ENCODE results near the gene FAM43A.

The FAM43A gene

DNA sequence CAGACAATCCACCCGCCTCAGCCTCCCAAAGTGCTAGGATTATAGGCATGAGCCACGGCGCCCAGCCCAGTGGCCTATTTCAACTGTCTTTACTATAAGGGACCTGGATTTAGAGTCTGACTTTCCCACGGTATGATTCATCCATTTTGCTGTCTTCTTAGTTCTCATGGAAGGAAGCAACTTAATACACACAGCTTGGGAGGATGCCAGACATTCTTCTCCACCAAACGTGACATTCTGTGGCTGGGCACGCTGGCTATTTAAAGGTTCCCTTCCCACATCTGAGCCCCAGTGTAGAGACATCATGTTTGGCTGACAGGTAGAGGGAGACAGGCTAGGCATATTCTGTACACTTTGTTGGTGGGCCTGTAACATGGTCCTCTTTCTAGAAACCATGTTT is 26.2 kb downstream of the FAM43A start:
- peak; percentile 57 for DNase-seq (ENCODE audit: low read depth)

DNA sequence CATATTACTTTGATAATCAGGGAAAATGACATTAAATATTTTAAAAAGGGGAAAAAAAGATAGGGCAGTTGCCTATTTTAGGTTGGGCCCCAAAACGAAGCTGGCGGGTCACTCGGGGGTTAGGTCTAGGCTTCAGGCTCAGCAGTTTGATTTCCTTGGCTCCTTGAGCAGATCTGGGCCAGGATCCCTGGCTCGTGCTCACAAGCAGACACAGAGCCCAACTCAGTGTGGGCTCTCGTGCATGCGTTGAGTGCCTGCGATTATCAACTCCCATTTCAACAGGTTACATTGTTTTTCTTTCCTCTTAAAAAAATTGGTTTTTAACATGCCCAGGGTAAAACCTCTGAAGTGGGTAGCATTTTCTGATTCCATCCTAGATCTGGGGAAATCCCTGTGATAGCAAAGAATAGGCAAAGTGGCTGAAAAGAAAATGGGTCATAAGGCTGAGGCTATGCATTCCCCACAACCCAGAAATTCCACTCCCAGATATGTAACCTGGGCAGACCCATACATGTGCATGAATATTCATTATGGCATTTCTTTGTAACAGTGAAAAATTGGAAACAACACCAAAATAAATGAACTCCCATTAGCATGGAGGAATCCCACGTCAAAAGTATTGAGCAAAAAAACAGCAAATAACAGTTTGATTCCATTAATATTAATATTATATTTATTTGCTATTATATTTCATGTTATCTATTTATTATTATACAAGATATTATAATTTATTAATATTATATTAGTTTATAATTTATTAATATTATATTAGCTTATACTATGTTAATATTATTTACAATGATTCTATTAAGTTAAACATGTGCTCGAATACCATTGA is 27.8 kb downstream of the FAM43A start:
- no peak for DNase-seq (ENCODE audit: low read depth)

GRCh38 chr3:194714137-194714455 is 28.4 kb downstream of the FAM43A start:
- DNase-seq (ENCODE audit: low read depth) = no peak

GRCh38 chr3:194714564-194714963 is 28.9 kb downstream of the FAM43A start:
- no peak for DNase-seq (ENCODE audit: low read depth)

DNA sequence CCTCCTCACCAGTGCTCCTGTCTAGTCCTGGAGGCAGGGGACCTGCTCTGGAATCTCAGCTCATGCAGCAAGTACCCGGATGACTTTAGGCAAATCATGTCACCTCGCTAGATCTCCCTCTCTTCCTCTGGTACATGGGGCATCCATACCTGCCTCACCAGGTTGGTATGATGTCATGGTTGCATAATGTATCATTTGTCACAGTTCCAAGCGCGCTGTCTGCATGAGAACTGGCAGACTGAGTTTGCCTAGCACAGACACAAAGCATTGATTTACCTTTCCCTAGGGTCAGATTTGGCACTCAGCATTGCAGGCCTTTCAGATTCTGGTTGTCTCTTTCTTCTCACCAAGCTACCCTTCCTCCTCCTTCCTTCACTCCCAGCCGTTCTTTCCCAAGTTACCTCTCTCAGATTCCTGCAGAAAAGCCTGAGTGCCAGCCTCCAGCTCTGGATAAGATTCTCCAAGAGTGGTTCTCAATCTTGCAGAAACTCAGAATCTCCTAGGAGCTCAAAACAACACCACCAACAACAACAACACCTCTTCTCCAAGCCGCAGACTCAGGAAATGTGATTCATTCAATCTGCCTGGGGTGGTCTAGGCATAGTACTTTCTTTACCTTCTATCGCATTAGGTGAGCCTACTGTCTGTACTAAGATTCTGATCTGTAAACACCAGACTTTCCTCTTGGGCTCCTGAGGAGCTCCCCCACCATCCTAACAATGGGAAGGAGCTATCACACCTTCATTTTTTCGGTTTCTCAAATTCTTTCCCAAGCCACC is 29.5 kb downstream of the FAM43A start:
- DNase-seq (ENCODE audit: low read depth) = no peak

DNA sequence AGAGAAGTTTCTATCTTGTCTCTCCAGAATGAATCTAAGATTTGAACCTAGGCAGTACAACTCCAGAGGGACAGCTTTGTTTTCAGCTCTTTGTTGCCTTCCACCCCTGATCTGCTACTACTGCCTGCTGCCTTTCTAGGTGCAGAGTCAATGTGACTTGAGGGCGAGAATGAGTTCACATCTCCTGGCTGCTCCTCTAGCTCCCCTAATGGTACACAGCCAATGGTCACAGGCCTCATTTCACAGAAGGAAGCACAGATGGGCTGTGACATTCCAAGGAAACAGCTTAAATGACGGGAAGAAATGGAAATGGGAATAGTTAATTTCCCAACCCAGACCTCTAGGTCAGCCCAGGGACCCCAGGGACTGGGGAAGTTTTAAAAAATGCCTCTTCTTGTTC is 32.4 kb downstream of the FAM43A start:
- DNase-seq (ENCODE audit: low read depth) = no peak

GRCh38 chr3:194720048-194720447 is 34.4 kb downstream of the FAM43A start:
- DNase-seq (ENCODE audit: low read depth) = no peak

DNA sequence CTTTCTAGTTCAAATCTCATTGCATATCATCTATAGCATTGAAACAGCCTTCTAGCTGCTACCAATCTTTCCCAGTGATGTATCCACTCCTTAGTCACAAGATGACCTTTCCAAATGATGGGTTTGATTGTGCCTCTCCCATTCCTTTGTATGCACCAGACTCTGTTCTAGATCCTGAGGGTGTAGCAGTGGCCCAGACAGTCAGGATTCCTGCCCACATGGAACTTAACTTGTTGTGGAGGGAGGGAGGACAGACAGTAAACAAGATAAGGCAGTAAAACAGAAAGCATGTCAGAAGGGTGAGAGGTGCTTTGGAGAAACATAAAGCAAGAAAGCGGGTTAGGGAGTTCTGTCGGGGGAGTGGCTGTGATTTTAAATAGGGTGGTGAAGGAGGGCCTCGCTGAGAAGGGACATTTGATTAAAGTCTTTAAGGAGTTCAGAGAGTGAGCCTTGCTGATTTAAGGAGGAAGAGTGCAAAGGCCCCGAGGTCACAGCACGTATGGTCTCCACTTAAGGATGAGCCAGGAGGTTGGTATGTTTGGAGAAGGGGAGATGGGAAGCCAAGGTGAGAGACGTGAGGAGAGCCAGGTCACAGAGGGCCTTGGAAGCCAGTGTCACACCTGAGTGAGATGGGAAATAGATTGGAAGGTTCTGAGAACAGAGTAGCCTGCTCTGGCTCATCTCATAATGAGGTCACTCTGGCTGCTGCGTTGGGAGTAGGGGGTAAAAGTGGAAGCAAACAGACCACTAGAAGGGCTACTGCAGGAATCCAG is 38.3 kb downstream of the FAM43A start:
- DNase-seq (ENCODE audit: low read depth) = no peak

GRCh38 chr3:194725346-194725745 is 39.7 kb downstream of the FAM43A start:
- DNase-seq (ENCODE audit: low read depth) = no peak

DNA sequence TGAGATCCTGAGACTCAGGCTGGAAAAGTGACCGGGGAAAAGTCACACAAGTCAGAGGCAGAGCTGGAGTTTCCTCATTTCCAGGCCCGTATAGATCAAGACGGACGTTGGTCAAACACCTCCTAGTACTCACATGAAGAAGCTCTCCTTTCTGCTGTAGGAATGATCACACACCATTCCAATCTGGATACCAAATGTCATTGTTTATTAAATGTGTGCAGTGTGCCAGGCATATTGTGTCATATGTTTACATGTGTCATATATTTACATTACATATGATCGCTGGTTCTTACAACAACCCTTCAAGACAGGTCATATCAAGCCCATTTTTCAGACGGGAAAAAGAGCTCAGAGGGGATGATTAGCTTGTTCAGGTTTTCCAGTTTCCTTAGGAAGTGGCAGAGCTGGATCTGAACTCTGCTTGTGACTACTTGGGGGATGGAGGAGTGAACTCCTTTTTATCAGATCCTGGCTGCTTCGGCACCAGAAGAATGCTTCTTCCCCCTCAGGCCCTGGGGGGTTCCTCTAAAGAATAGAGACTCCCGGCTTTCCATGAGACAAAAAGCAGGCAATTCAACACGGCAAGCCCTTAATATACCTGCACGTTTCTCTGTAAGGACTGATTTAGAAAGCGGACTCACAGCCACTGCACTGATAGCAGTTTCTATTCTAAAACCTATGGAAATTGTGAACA is 41.9 kb downstream of the FAM43A start:
- no peak for DNase-seq (ENCODE audit: low read depth)

GRCh38 chr3:194728986-194729385 is 43.3 kb downstream of the FAM43A start:
- DNase-seq (ENCODE audit: low read depth) = no peak

DNA sequence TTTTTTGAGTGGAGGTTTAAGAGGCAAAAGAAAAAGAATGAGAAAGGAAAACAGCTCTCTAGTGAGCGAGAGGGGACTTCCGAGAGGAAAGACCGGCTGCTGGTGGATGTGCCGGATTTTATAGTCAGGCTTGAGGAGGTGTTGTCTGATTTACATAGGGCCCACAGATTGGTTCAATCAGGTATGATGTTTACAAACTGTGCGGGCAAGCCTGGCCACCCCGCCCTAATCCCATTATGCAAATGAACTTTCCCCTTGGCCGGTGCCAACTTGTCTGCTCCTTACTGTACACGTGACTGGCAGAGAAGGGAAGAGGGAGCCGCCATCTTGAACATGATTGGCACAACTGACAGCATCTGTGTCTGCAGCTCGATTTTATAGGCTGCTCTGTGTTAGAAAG is 44.7 kb downstream of the FAM43A start:
- no peak for DNase-seq (ENCODE audit: low read depth)

DNA sequence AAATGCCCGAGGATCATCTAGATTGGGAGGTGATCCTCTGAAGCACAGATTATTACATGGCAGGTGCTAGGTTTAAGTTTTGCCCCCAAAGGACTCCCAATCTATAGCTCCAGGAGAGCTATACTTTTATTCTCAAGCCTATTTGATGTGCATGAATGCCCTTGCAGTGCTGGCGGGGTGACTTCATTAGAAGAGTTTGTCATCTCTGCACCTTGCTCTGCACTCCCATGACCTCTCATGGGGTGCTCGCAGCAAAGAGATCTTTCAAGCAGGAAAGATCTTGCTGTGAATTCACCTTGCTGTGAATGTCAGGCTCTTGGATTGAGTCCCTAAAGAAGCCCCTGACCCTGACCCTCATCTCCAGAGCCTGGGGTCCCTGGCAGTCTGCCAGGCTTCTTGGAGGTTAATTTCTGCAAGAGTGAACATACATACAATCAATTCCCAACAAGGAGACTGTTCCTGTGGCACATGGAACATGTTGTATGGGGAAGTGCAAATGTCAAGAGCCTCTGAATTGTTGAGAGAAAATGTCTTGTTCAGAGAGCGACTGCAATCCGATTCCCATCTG is 45.9 kb downstream of the FAM43A start:
- no peak for DNase-seq (ENCODE audit: low read depth)

DNA sequence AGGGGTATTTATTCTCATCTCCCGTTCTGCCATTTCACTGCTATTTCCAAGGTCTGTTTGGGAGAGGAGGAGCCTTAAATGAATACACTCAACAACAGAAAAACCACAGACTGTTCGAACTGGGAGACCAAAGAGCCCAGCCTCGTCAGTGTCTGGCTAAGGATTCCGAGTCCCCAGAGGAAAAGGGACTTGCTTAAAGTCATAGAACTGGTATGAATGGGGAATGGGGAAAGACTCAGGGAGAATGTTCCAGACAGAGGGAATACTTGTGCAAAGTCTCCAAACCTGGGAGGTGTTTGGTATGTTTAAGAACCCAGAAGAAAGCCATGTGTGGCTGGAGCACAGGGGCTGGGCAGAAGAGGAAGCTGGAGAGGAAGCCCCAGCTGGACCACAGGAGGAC is 46.9 kb downstream of the FAM43A start:
- DNase-seq (ENCODE audit: low read depth) = no peak

DNA sequence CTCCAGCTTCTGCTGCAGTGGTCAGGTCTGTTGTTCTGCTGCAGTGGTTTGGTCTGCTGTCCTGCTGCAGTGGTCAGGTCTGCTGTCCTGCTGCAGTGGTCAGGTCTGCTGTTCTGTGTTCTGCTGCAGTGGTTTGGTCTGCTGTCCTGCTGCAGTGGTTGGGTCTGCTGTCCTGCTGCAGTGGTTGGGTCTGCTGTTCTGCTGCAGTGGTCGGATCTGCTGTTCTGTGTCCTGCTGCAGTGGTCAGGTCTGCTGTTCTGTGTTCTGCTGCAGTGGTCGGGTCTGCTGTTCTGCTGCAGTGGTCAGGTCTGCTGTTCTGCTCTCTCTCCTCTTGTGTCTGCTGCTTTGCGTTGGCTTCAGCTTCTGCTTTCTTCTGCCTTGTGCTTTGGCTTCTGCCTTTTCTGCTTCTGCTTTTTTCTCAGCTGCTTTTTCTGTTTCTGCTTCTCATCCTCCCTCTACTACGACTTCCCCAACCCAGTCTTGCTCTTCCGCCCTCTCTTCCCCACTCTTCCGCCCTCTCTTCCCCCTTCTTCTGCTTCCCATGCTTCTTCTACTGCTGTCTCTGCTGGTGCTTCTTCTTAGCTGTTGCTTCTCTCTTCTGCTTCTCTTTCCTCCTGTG is 50.7 kb downstream of the FAM43A start:
- no peak for DNase-seq (ENCODE audit: low read depth)

DNA sequence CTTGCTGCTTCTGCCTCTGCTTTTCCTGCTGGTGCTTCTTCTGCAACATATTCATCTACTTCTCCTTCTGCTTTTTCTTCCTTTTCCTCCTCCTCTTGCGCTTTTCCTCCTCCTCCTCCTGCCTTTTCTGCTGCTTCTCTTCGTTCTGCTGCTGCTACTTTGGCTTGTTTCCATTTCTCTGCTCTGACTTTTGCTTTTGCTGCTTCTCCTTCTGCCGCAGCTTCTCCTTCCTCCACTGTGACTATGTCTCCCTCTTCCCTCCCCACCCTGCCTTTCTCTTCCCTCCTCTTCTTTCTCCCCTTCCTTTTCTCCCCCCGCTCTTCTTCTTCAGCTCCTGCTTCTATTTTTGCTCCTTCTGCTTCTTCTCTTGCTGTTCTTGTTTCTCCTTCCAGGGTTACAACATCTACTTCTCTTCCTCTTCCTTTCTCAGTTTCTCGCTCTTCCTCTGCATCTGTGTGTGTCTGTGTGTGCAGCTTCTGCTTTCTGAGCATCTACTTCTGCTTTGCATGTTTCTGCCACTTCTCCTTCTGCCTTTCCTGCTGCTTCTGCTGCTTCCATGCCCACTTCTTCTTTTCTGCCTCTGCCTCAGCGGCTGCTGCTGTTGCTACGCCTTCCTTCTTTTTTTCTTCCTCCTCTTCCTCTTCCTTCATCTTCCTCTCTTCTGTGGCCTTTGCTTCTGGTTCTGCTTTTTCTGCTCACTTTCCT is 51.4 kb downstream of the FAM43A start:
- DNase-seq (ENCODE audit: low read depth) = no peak
